Measurements from ENCODE around the gene CLPSL1.

- no peak for TF ChIP-seq CTCF (IDR thresholded peaks at IDR 0.05)
- TF ChIP-seq EP300 (IDR thresholded peaks at IDR 0.05) = no peak
Observed at GRCh38 chr6:35774116-35774794, 6.6 kb upstream of the CLPSL1 start.
